GM11168 (cell line): ENCODE results near the gene SV2B.

Experiments used
- in situ Hi-C: fragments of 300-500 bp; cut with MboI; formaldehyde crosslinking; loops from one replicate; pipeline ENCODE4 v1.12.0; 2022; ENCODE audit warnings: low sequenced_read_pairs; ENCODE audit not compliant: unreplicated experiment

Gene SV2B

GRCh38 chr15:91258415-91258759, 158.3 kb downstream of the SV2B start:
- in situ Hi-C loops = no loop called here

GRCh38 chr15:91259077-91259476, 159.0 kb downstream of the SV2B start:
- in situ Hi-C loops = no loop called here

- in situ Hi-C loops = no loop called here
These were observed 161.3 kb downstream of the SV2B start for GRCh38 chr15:91261345-91261744.

GRCh38 chr15:91263632-91264531, 163.8 kb downstream of the SV2B start:
- in situ Hi-C loops = no loop called here

GRCh38 chr15:91264651-91265351, 164.7 kb downstream of the SV2B start:
- in situ Hi-C loops = no loop called here

GRCh38 chr15:91265416-91265940, 165.4 kb downstream of the SV2B start:
- in situ Hi-C loops = no loop called here

GRCh38 chr15:91268510-91268909, 168.5 kb downstream of the SV2B start:
- in situ Hi-C loops = no loop called here

- in situ Hi-C loops = loop anchor here (5.0 kb wide), 1 partner anchor 213 kb away; no protein-coding TSS in a partner anchor
These were observed 170.7 kb downstream of the SV2B start for GRCh38 chr15:91270747-91271146.

GRCh38 chr15:91271565-91272153, 171.6 kb downstream of the SV2B start:
- in situ Hi-C loops = loop anchor here (5.0 kb wide), 1 partner anchor 214 kb away; no protein-coding TSS in a partner anchor

- in situ Hi-C loops = no loop called here
These were observed 175.8 kb downstream of the SV2B start for GRCh38 chr15:91275844-91276243.

- in situ Hi-C loops = no loop called here
These were observed 178.9 kb downstream of the SV2B start for GRCh38 chr15:91278951-91279350.

GRCh38 chr15:91279486-91279885, 179.4 kb downstream of the SV2B start:
- in situ Hi-C loops = no loop called here

- in situ Hi-C loops = no loop called here
These were observed 181.9 kb downstream of the SV2B start for GRCh38 chr15:91281947-91282346.

GRCh38 chr15:91282486-91282885, 182.4 kb downstream of the SV2B start:
- in situ Hi-C loops = no loop called here

GRCh38 chr15:91283155-91283554, 183.1 kb downstream of the SV2B start:
- in situ Hi-C loops = no loop called here

- in situ Hi-C loops = no loop called here
These were observed 184.9 kb downstream of the SV2B start for GRCh38 chr15:91284758-91285466.

- in situ Hi-C loops = no loop called here
These were observed 189.3 kb downstream of the SV2B start for GRCh38 chr15:91289324-91289723.

GRCh38 chr15:91290553-91290952, 190.5 kb downstream of the SV2B start:
- in situ Hi-C loops = no loop called here

GRCh38 chr15:91291673-91292072, 191.6 kb downstream of the SV2B start:
- in situ Hi-C loops = no loop called here

- in situ Hi-C loops = no loop called here
These were observed 194.3 kb downstream of the SV2B start for GRCh38 chr15:91294344-91294743.
